ENCODE results near the gene ADORA2A. TPM values are rescaled to one million over a fixed set of nuclear protein-coding genes. Genes with fewer than 3 reads are reported as not detected.

ADORA2A gene
- total RNA-seq, 1 experiment from 2014 or later: 3.6 TPM

DNA sequence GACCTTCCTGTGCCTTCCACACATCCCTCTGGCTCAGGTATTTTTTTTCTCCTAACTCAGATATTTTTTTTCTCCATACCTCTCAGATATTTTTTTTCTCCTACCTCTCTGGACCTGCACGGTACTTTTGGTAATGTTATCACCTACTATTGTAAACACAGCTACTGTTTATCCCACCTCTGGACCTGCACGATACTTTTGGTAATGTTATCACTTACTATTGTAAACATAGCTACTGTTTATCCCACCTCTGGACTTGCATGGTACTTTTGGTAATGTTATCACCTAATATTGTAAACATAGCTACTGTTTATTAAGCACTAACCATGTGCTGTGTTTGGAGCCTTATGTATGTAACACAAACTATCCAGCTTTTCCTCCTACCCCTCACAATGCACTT is 55.6 kb downstream of the ADORA2A start:
- Histone ChIP-seq H3K4me2 (ENCODE audit: low read length) (no peak overlapping the region), H3K4me3 (replicated peaks in 1 of 2; ENCODE audit: low read depth in 1 of 2, low read length in 2 of 2) (no peak overlapping the region), H3K9me3 (ENCODE audit: control insufficient read depth in 1 of 2, insufficient read depth in 1 of 2, low read depth in 1 of 2, low read length in 2 of 2) (no peaks in the 10 kb centered on the region), H3K4me1 (ENCODE audit: control insufficient read depth in 1 of 2, insufficient read depth in 2 of 2, low read length in 2 of 2) (peaks cover 12 to 15% of the 10 kb centered on the region in 2 experiments; a peak in 2 of 4 replicates), H3K27me3 (ENCODE audit: insufficient read depth, low read length) (no peaks in the 10 kb centered on the region), H4K20me1 (ENCODE audit: insufficient read depth) (no peaks in the 10 kb centered on the region), H3K27ac (ENCODE audit: low read depth, low read length) (no peak overlapping the region), H2AFZ (ENCODE audit: low read depth, low read length, poor library complexity, severe bottlenecking) (no peak overlapping the region), H3K36me3 (ENCODE audit: control insufficient read depth in 1 of 2, insufficient read depth in 2 of 2, low read length in 2 of 2) (no peaks in the 10 kb centered on the region), H3K9me2 (ENCODE audit: insufficient read depth) (no peaks in the 10 kb centered on the region), H3K79me2 (ENCODE audit: insufficient read depth, low read length) (no peaks in the 10 kb centered on the region), H3K9ac (ENCODE audit: low read length) (no peak overlapping the region)
- no peak for DNase-seq (ENCODE audit: low read depth, low spot score)
- ChIA-PET POLR2A (interaction anchor here (0.9 kb wide), 1 partner anchor 9 kb away, joined by 3 read pairs; no protein-coding TSS in a partner anchor), CTCF (no interaction called here), RAD21 (ENCODE audit: low non-redundant PET in 1 of 2, low total read pairs in 2 of 2, uncharacterized antibody in 2 of 2, unreplicated experiment in 2 of 2) (no interaction called here)
- no peak for ATAC-seq
- intact Hi-C loops (cut with micrococcal nuclease): no loop called here
- TF ChIP-seq REST (IDR thresholded peaks at IDR 0.05; ENCODE audit: low read depth): no peak
- no TSS peak for BruUV-seq (replicated peaks)

DNA sequence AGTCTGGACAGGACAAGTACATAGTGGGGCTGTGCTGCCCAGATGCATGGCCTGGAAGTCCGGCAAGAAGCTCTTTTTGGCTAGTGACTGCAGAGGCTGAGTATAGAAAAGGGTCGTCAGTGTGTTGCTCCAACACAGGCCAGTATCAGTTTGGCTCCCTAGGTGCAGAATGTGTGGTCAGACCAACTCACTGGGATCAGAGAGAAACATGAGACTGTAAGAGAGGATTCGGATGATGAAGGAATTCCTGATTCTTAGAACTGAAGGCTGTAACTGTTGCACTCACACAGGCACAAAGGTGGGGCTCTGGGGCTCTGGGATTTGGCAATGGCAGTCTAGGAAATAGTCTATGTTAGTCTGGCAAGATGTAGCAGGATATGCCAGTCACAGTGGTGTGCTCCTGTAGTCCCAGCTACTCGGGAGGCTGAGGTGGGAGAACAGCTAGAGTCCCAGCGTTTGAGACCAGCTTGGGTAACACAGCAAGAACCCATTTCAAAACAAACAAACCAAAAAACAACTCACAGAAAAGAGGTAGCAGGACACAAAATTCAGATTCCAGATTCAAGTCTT is 56.7 kb downstream of the ADORA2A start:
- H3K4me2 ChIP-seq (ENCODE audit: low read length): no peak overlapping the region
- no TSS peak for BruUV-seq (replicated peaks)
- H3K36me3 ChIP-seq (ENCODE audit: control insufficient read depth in 1 of 2, insufficient read depth in 2 of 2, low read length in 2 of 2): no peaks in the 10 kb centered on the region
- ATAC-seq (no peak), DNase-seq (ENCODE audit: low read depth, low spot score) (no peak)
- CTCF ChIA-PET: no interaction called here
- no peaks in the 10 kb centered on the region for H3K79me2 ChIP-seq (ENCODE audit: insufficient read depth, low read length)
- intact Hi-C loops (cut with micrococcal nuclease): no loop called here
- no peak for TF ChIP-seq EGR1 (IDR thresholded peaks at IDR 0.05; ENCODE audit: low read depth)
- TF ChIP-seq MAX (IDR thresholded peaks at IDR 0.05): no peak
- no peak for TF ChIP-seq SP1 (IDR thresholded peaks at IDR 0.05; ENCODE audit: low read depth)
- TF ChIP-seq SIN3A (IDR thresholded peaks at IDR 0.05; ENCODE audit: low read depth): no peak
- no peak for TF ChIP-seq EZH2 (IDR thresholded peaks at IDR 0.05)
- TF ChIP-seq JUND (IDR thresholded peaks at IDR 0.05): no peak
- TF ChIP-seq ZBTB33 (IDR thresholded peaks at IDR 0.05; ENCODE audit: extremely low read depth, insufficient replicate concordance, low read length): no peak
- no peak for TF ChIP-seq CTCF (IDR thresholded peaks at IDR 0.05 in 2 of 3, conservative IDR thresholded peaks at IDR 0.05 in 1 of 3; ENCODE audit: borderline replicate concordance in 1 of 3, insufficient read depth in 1 of 3, low read depth in 2 of 3, low read length in 2 of 3)
- TF ChIP-seq POLR2AphosphoS5 (IDR thresholded peaks at IDR 0.05; ENCODE audit: low read depth, low read length): no peak
- H3K4me1 ChIP-seq (ENCODE audit: control insufficient read depth in 1 of 2, insufficient read depth in 2 of 2, low read length in 2 of 2): peaks cover 12 to 15% of the 10 kb centered on the region in 2 experiments; a peak in 2 of 4 replicates
- no peak overlapping the region for H3K4me3 ChIP-seq (replicated peaks in 1 of 2; ENCODE audit: low read depth in 1 of 2, low read length in 2 of 2)
- no peaks in the 10 kb centered on the region for H3K9me3 ChIP-seq (ENCODE audit: control insufficient read depth in 1 of 2, insufficient read depth in 1 of 2, low read depth in 1 of 2, low read length in 2 of 2)
- POLR2A ChIA-PET: interaction anchor here (0.9 kb wide), 1 partner anchor 10 kb away, joined by 3 read pairs; no protein-coding TSS in a partner anchor
- no peak overlapping the region for H2AFZ ChIP-seq (ENCODE audit: low read depth, low read length, poor library complexity, severe bottlenecking)
- RAD21 ChIA-PET (ENCODE audit: low non-redundant PET in 1 of 2, low total read pairs in 2 of 2, uncharacterized antibody in 2 of 2, unreplicated experiment in 2 of 2): no interaction called here
- H4K20me1 ChIP-seq (ENCODE audit: insufficient read depth): no peaks in the 10 kb centered on the region
- H3K9ac ChIP-seq (ENCODE audit: low read length): no peak overlapping the region
- H3K27ac ChIP-seq (ENCODE audit: low read depth, low read length): no peak overlapping the region
- H3K9me2 ChIP-seq (ENCODE audit: insufficient read depth): no peaks in the 10 kb centered on the region
- no peaks in the 10 kb centered on the region for H3K27me3 ChIP-seq (ENCODE audit: insufficient read depth, low read length)
